Measurements from ENCODE around the gene RALGDS. TPM values are rescaled to one million over a fixed set of nuclear protein-coding genes. Genes with fewer than 3 reads are reported as not detected.

Gene RALGDS
- total RNA-seq, 4 donors from 2014 or later: 53.4 to 71.1 (median 55.3) TPM

DNA sequence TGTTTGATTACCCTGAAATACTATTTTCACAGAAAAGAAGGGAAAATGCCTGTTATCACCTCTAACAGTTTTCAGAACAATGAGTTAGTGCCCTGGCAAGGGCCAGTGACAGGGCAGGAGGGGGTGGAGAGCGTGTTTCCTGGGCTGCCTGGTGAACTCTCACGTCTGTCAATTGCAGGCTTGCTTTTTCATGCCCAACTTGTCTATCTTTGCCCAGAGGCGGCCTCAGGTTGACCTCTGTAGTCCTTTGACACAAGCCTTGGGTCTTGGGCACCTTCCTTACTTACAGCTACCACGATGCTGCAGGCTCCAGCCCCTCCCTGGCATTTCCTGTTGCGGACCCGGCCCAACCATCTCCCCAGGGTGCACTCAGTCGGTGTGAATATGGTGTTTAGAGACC lies 61.4 kb downstream of the RALGDS start:
- intact Hi-C loops (cut with DNase I): no loop called here
- H3K4me3 ChIP-seq: no peak overlapping the region
- WGBS, 2 donors: 14 to 41% methylated on average over 5 to 7 of the region's 7 CpGs
- no peaks in the 10 kb centered on the region for H3K9me3 ChIP-seq
- no peak for TF ChIP-seq POLR2A (IDR thresholded peaks at IDR 0.05)
- TF ChIP-seq, protein P1, sequence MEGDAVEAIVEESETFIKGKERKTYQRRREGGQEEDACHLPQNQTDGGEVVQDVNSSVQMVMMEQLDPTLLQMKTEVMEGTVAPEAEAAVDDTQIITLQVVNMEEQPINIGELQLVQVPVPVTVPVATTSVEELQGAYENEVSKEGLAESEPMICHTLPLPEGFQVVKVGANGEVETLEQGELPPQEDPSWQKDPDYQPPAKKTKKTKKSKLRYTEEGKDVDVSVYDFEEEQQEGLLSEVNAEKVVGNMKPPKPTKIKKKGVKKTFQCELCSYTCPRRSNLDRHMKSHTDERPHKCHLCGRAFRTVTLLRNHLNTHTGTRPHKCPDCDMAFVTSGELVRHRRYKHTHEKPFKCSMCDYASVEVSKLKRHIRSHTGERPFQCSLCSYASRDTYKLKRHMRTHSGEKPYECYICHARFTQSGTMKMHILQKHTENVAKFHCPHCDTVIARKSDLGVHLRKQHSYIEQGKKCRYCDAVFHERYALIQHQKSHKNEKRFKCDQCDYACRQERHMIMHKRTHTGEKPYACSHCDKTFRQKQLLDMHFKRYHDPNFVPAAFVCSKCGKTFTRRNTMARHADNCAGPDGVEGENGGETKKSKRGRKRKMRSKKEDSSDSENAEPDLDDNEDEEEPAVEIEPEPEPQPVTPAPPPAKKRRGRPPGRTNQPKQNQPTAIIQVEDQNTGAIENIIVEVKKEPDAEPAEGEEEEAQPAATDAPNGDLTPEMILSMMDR (IDR thresholded peaks at IDR 0.05): no peak
- peaks cover 58 to 87% (median 61%) of the 10 kb centered on the region in 3 donors for H3K4me1 ChIP-seq
- H3K27me3 ChIP-seq: no peaks in the 10 kb centered on the region
- no peak for DNase-seq
- peak overlapping the region; percentile 57 to 91 (median 86) for H3K27ac ChIP-seq
- H3K36me3 ChIP-seq: peaks cover 5 to 40% (median 13%) of the 10 kb centered on the region in 3 donors

DNA sequence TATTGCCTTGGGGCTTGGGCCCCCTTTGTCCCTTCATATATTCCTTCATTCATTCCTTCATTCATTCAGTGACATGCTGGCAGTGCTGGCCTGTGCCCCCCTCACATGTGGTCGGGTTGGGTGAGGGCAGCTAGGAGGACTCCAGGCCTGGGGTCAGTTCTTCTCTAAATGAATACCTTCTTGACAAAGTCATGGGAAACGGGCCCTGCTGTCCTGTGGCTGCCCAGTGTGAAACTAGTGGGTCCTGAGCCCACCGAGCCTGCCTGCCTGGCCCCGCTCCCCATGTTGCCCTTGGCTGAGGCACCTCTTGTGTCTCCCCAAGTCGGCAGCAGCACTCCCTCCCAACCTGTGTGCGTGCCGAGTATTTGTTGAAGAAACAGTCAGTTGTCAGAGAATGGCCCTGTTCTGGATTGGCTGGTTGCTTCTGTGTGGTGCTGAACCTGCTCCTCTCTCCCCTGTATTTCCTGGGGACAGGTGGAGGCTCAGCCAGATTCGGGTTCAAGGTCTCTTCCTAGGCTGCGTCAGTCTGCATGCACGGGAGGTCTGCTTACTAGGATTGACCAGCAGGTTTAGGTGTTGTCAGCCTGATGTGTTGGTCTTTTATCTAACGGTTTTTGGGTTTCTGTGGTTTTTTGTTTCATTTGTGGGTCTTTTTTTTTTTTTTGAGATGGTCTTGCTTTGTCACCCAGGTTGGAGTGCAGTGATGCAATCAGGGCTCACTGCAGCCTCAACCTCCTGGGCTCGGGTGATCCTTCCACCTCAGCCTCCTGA lies 62.3 kb downstream of the RALGDS start:
- intact Hi-C loops (cut with DNase I): no loop called here
- Histone ChIP-seq H3K9me3 (no peaks in the 10 kb centered on the region), H3K27ac (peak overlapping the region; percentile 49 to 91 (median 86)), H3K27me3 (no peaks in the 10 kb centered on the region), H3K4me1 (peaks cover 49 to 78% (median 52%) of the 10 kb centered on the region in 3 donors), H3K4me3 (no peak overlapping the region), H3K36me3 (peaks cover 14 to 49% (median 21%) of the 10 kb centered on the region in 3 donors)
- TF ChIP-seq, protein P1 (IDR thresholded peaks at IDR 0.05): no peak
- no peak for TF ChIP-seq POLR2A (IDR thresholded peaks at IDR 0.05)
- DNase-seq: no peak
- WGBS, 2 donors: 52 to 75% methylated on average over 7 to 12 of the region's 12 CpGs

DNA sequence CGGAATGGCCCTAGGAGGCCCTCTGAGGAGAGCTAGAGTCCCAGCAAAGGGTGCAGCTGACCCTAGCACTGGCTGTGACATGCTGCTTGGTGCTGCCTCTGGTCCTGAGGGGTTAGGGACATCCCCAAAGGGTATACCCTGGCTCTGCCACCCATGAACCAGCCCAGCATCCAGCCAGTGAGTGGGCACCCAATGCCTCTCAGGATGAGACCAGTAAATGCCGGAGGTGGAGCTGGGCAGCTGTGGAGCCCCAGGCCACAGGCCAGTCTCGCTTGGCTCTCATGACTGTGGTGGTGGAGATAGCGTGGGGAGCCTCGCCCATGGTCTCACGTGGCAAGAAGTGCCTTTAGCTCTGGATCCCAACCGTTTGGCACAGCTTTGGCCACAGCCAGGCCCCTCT lies 63.0 kb downstream of the RALGDS start:
- peaks cover 46 to 71% (median 48%) of the 10 kb centered on the region in 3 donors for H3K4me1 ChIP-seq
- no peak for TF ChIP-seq POLR2A (IDR thresholded peaks at IDR 0.05)
- TF ChIP-seq, protein P1 (IDR thresholded peaks at IDR 0.05): no peak
- DNase-seq: no peak
- 50 to 71% methylated on average over 1 to 3 of the region's 7 CpGs for WGBS, 2 donors
- peak overlapping the region; percentile 83 to 91 (median 86) for H3K27ac ChIP-seq
- no peaks in the 10 kb centered on the region for H3K9me3 ChIP-seq
- no peak overlapping the region for H3K4me3 ChIP-seq
- no peaks in the 10 kb centered on the region for H3K27me3 ChIP-seq
- H3K36me3 ChIP-seq: peaks cover 15 to 56% (median 28%) of the 10 kb centered on the region in 3 donors
- intact Hi-C loops (cut with DNase I): no loop called here

DNA sequence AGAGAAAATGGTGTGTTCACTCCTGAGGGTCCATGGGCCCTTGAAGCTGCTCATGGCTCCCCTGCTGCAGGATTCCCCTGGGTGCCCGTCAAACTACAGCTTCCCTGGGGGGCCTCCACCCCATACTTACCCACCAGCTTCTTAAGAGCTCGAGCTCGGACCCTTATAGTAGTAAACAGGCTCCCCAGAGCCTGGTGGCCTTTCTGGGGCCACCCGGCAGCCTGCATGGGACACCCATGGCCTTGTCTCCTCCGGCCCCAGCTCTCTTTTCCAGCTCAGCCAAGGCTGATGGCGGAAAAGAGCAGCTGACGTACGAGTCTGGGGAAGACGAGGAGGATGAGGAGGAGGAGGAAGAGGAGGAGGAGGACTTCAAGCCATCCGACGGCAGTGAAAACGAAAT lies 63.5 kb downstream of the RALGDS start:
- DNase-seq: no peak
- Histone ChIP-seq H3K4me1 (peaks cover 46 to 70% (median 48%) of the 10 kb centered on the region in 3 donors), H3K27me3 (no peaks in the 10 kb centered on the region), H3K4me3 (no peak overlapping the region), H3K36me3 (peaks cover 20 to 61% (median 33%) of the 10 kb centered on the region in 3 donors), H3K9me3 (no peaks in the 10 kb centered on the region), H3K27ac (peak overlapping the region; percentile 83 to 91 (median 86))
- 81 to 91% methylated on average over 6 to 8 of the region's 12 CpGs for WGBS, 2 donors
- intact Hi-C loops (cut with DNase I): no loop called here
- TF ChIP-seq, protein P1 (IDR thresholded peaks at IDR 0.05): no peak
- no peak for TF ChIP-seq POLR2A (IDR thresholded peaks at IDR 0.05)

DNA sequence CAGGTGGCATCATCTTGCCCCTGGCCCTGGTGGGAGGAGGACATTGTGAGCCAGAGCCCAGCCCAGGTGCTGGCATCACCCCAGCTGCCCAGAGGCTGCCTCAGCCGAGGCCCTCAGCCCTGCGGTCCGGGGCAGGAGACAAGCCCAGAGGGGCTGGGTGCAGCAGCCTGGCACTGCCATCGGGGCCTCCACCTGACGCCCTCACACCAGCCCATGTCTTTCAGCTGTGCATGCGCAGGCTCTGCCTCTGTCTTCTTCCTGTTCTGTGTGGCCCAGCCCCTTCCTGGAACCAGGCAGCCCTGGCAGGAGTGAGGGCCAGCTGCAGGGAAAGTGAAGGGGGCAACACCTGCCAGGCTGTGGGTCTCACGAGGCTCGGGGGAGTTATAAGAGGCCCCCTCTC lies 64.0 kb downstream of the RALGDS start:
- no peaks in the 10 kb centered on the region for H3K27me3 ChIP-seq
- H3K4me1 ChIP-seq: peaks cover 46 to 70% (median 48%) of the 10 kb centered on the region in 3 donors
- intact Hi-C loops (cut with DNase I): no loop called here
- WGBS, 2 donors: 0% methylated on average over 4 of the region's 8 CpGs; no CpG with 5 or more reads in 1 of the 2 donors
- H3K27ac ChIP-seq: peak overlapping the region; percentile 83 to 91 (median 86)
- TF ChIP-seq POLR2A (IDR thresholded peaks at IDR 0.05): no peak
- TF ChIP-seq, protein P1 (IDR thresholded peaks at IDR 0.05): no peak
- peaks cover 25 to 66% (median 39%) of the 10 kb centered on the region in 3 donors for H3K36me3 ChIP-seq
- no peak for DNase-seq
- peak overlapping the region in 1 of 4 donors; percentile 8 for H3K4me3 ChIP-seq
- H3K9me3 ChIP-seq: no peaks in the 10 kb centered on the region

All from esophagus squamous epithelium (tissue), 5 donors.